ENCODE results near the gene TMEFF2. TPM values are rescaled to one million over a fixed set of nuclear protein-coding genes. Genes with fewer than 3 reads are reported as not detected.

TMEFF2 gene
- total RNA-seq, 4 donors from 2014 or later = 1.5 TPM; not detected in 3

GRCh38 chr2:192162392-192163042 lies 32.2 kb downstream of the TMEFF2 start:
- peak; percentile 89 to 96 (median 91) for TF ChIP-seq CTCF (IDR thresholded peaks at IDR 0.05)
- no peak for TF ChIP-seq POLR2A (IDR thresholded peaks at IDR 0.05)
- no peaks in the 10 kb centered on the region for H3K9me3 ChIP-seq
- H3K27ac ChIP-seq = no peak overlapping the region
- H3K4me3 ChIP-seq = no peak overlapping the region
- DNase-seq = peak; percentile 46 to 70
- H3K36me3 ChIP-seq = no peaks in the 10 kb centered on the region
- intact Hi-C loops (cut with DNase I; ENCODE audit: low total_unique reads) = loop anchor here (5.0 kb wide), 1 partner anchor 350 kb away; no protein-coding TSS in a partner anchor
- H3K27me3 ChIP-seq = no peaks in the 10 kb centered on the region
- no peaks in the 10 kb centered on the region for H3K4me1 ChIP-seq

GRCh38 chr2:192161656-192162290 lies 33.0 kb downstream of the TMEFF2 start:
- H3K4me3 ChIP-seq = no peak overlapping the region

GRCh38 chr2:192159736-192160135 lies 35.0 kb downstream of the TMEFF2 start:
- intact Hi-C loops (cut with DNase I; ENCODE audit: low total_unique reads) = loop anchor here (5.0 kb wide), 1 partner anchor 347 kb away; no protein-coding TSS in a partner anchor
- no peaks in the 10 kb centered on the region for H3K36me3 ChIP-seq
- no peak for DNase-seq
- no peaks in the 10 kb centered on the region for H3K4me1 ChIP-seq
- no peaks in the 10 kb centered on the region for H3K27me3 ChIP-seq
- H3K27ac ChIP-seq = no peak overlapping the region
- TF ChIP-seq POLR2A (IDR thresholded peaks at IDR 0.05) (no peak), CTCF (IDR thresholded peaks at IDR 0.05) (no peak)
- H3K4me3 ChIP-seq = no peak overlapping the region
- no peaks in the 10 kb centered on the region for H3K9me3 ChIP-seq

More at GRCh38 chr2:192161656-192162290, 33.0 kb downstream of the TMEFF2 start:
- intact Hi-C loops (cut with DNase I; ENCODE audit: low total_unique reads) = loop anchor here (5.0 kb wide), 1 partner anchor 349 kb away; no protein-coding TSS in a partner anchor
- Histone ChIP-seq H3K4me1 (no peaks in the 10 kb centered on the region), H3K27ac (no peak overlapping the region), H3K9me3 (no peaks in the 10 kb centered on the region), H3K27me3 (no peaks in the 10 kb centered on the region), H3K36me3 (no peaks in the 10 kb centered on the region)
- no peak for TF ChIP-seq POLR2A (IDR thresholded peaks at IDR 0.05)
- TF ChIP-seq CTCF (IDR thresholded peaks at IDR 0.05) = no peak
- no peak for DNase-seq

- no peak for TF ChIP-seq POLR2A (IDR thresholded peaks at IDR 0.05)
- no peak for TF ChIP-seq CTCF (IDR thresholded peaks at IDR 0.05)
- Histone ChIP-seq H3K36me3 (no peaks in the 10 kb centered on the region), H3K27ac (no peak overlapping the region), H3K27me3 (no peaks in the 10 kb centered on the region), H3K4me3 (no peak overlapping the region), H3K9me3 (no peaks in the 10 kb centered on the region), H3K4me1 (no peaks in the 10 kb centered on the region)
- intact Hi-C loops (cut with DNase I; ENCODE audit: low total_unique reads) = no loop called here
- DNase-seq = no peak
Measured at GRCh38 chr2:192159208-192159607, 35.5 kb downstream of the TMEFF2 start.

- DNase-seq = no peak
- Histone ChIP-seq H3K9me3 (no peaks in the 10 kb centered on the region), H3K27me3 (no peaks in the 10 kb centered on the region), H3K27ac (no peak overlapping the region), H3K4me1 (no peaks in the 10 kb centered on the region), H3K36me3 (no peaks in the 10 kb centered on the region), H3K4me3 (no peak overlapping the region)
- TF ChIP-seq CTCF (IDR thresholded peaks at IDR 0.05) = no peak
- no peak for TF ChIP-seq POLR2A (IDR thresholded peaks at IDR 0.05)
- intact Hi-C loops (cut with DNase I; ENCODE audit: low total_unique reads) = no loop called here
Measured at GRCh38 chr2:192157776-192158175, 37.0 kb downstream of the TMEFF2 start.
